H1 (cell line): ENCODE data around the gene MOB2. TPM values are rescaled to one million over a fixed set of nuclear protein-coding genes. Genes with fewer than 3 reads are reported as not detected.

Experiments
- CTCF ChIA-PET: fragments of 300-600 bp; sonication (Branson Sonifier 250); formaldehyde crosslinking; loops from one replicate; lab custom pipeline; 2021; ENCODE audit not compliant: partially characterized antibody; lab: Charles Lee
- POLR2A ChIA-PET: fragments of 300-600 bp; sonication (Branson Sonifier 250); formaldehyde crosslinking; loops from one replicate; lab custom pipeline; 2021; ENCODE audit warnings: inconsistent platforms; ENCODE audit not compliant: partially characterized antibody; lab: Charles Lee
- DNase-seq, 2 experiments: peaks; one replicate each; pipeline versions ENCODE4 v3.0.0 to v3.0.0-alpha.2; 2010 to 2022; ENCODE audit warnings: low spot score in 2 of 2, low read depth in 1 of 2, mixed read lengths in 1 of 2
- FAIRE-seq: peaks from 2 replicates; lab custom pipeline; 2011; peaks lifted over from hg19 to GRCh38; lab: Jason Lieb, UNC
- H2AFZ ChIP-seq: 2 replicates; pipeline ENCODE4 v1.8.1; 2012; ENCODE audit warnings: low read length, inconsistent platforms
- H2AK5ac ChIP-seq: 2 replicates; pipeline ENCODE4 v1.6.1; 2013; ENCODE audit warnings: low read depth, low read length
- H2BK120ac ChIP-seq: replicated peaks from 2 replicates; pipeline ENCODE3; 2013; ENCODE audit warnings: low read depth, low read length, inconsistent platforms
- H2BK12ac ChIP-seq: 2 replicates; pipeline ENCODE4 v1.6.1; 2013; ENCODE audit warnings: low read depth, low read length
- H2BK15ac ChIP-seq: 2 replicates; pipeline ENCODE4 v1.6.1; 2013; ENCODE audit warnings: low read length
- H2BK20ac ChIP-seq: 2 replicates; pipeline ENCODE4 v1.6.1; 2013; ENCODE audit warnings: low read length
- H2BK5ac ChIP-seq: 2 replicates; pipeline ENCODE4 v1.6.1; 2013; ENCODE audit warnings: low read depth, low read length
- H3K14ac ChIP-seq: 2 replicates; pipeline ENCODE4 v1.6.1; 2013; ENCODE audit warnings: inconsistent platforms; ENCODE audit not compliant: insufficient read length
- H3K18ac ChIP-seq: 2 replicates; pipeline ENCODE4 v1.6.1; 2013; ENCODE audit warnings: low read length; ENCODE audit errors: extremely low read depth
- H3K23ac ChIP-seq: 2 replicates; pipeline ENCODE4 v1.6.1; 2013; ENCODE audit warnings: inconsistent platforms; ENCODE audit not compliant: insufficient read length
- H3K23me2 ChIP-seq: 2 replicates; pipeline ENCODE4 v1.6.1; 2013; ENCODE audit warnings: low read depth, low read length
- H3K27ac ChIP-seq: 2 replicates; pipeline ENCODE4 v1.6.1; 2011; ENCODE audit warnings: low read depth, low read length, inconsistent platforms
- H3K27me3 ChIP-seq, 4 experiments: replicated peaks in 1 of 4; 1 replicate in 1 of 4; 2 replicates in 3 of 4; pipeline versions ENCODE4 v1.6.1 to v1.8.1; 2011 to 2013; ENCODE audit warnings: low read length in 3 of 4, mild to moderate bottlenecking in 3 of 4, inconsistent platforms in 2 of 4, mixed read lengths in 2 of 4, moderate library complexity in 1 of 4; ENCODE audit not compliant: control insufficient read depth in 3 of 4, insufficient read depth in 3 of 4; ENCODE audit errors: extremely low read depth in 1 of 4
- H3K36me3 ChIP-seq, 4 experiments: 2 replicates each; pipeline versions ENCODE4 v1.6.1 to v1.8.1; 2011 to 2013; ENCODE audit warnings: mild to moderate bottlenecking in 4 of 4, low read length in 3 of 4, moderate library complexity in 2 of 4, control low read depth in 1 of 4, inconsistent platforms in 1 of 4; ENCODE audit not compliant: insufficient read depth in 4 of 4, control insufficient read depth in 2 of 4
- H3K4ac ChIP-seq: replicated peaks from 2 replicates; pipeline ENCODE3; 2013; ENCODE audit warnings: low read length, low read depth, mixed read lengths, inconsistent platforms; ENCODE audit not compliant: insufficient read length
- H3K4me1 ChIP-seq, 4 experiments: replicated peaks in 1 of 4; 1 replicate in 1 of 4; 2 replicates in 3 of 4; pipeline versions ENCODE4 v1.6.1 to v1.8.1; 2011 to 2013; ENCODE audit warnings: low read length in 3 of 4, inconsistent platforms in 2 of 4, mixed read lengths in 1 of 4; ENCODE audit not compliant: insufficient read depth in 4 of 4, control insufficient read depth in 3 of 4
- H3K4me2 ChIP-seq, 2 experiments: 2 replicates each; pipeline versions ENCODE4 v1.6.1 to v1.8.1; 2011 to 2013; ENCODE audit warnings: low read depth in 2 of 2, low read length in 2 of 2, control low read depth in 1 of 2, inconsistent platforms in 1 of 2, mild to moderate bottlenecking in 1 of 2; ENCODE audit not compliant: insufficient read depth in 1 of 2
- H3K4me3 ChIP-seq, 4 experiments: fragments of 200-600, 300-600 bp in 1 of 4; sonication (generic), shearing (Covaris generic), sonication (Bioruptor Twin) in 1 of 4; 2 replicates each; pipeline versions ENCODE4 v1.5.1 to v1.8.1; 2011 to 2016; ENCODE audit warnings: low read length in 4 of 4, low read depth in 3 of 4, control low read depth in 2 of 4, inconsistent platforms in 2 of 4, mild to moderate bottlenecking in 2 of 4, mixed read lengths in 1 of 4, moderate library complexity in 1 of 4; ENCODE audit not compliant: insufficient read depth in 2 of 4; ENCODE audit errors: extremely low read depth in 1 of 4
- H3K56ac ChIP-seq: replicated peaks from 2 replicates; pipeline ENCODE3; 2013; ENCODE audit warnings: low read depth, mild to moderate bottlenecking, mixed read lengths, low read length, inconsistent platforms; ENCODE audit not compliant: insufficient read length
- H3K79me1 ChIP-seq: 2 replicates; pipeline ENCODE4 v1.6.1; 2013; ENCODE audit warnings: low read depth, low read length, control low read depth
- H3K79me2 ChIP-seq, 2 experiments: 2 replicates each; pipeline versions ENCODE4 v1.6.1 to v1.8.1; 2012 to 2013; ENCODE audit warnings: low read length in 2 of 2, mild to moderate bottlenecking in 2 of 2, inconsistent platforms in 1 of 2; ENCODE audit not compliant: insufficient read depth in 2 of 2, control insufficient read depth in 1 of 2
- H3K9ac ChIP-seq, 4 experiments: replicated peaks in 1 of 4; 1 replicate in 1 of 4; 2 replicates in 3 of 4; pipeline versions ENCODE4 v1.6.1 to v1.8.1; 2011 to 2013; ENCODE audit warnings: low read depth in 3 of 4, low read length in 3 of 4, control low read depth in 2 of 4, mild to moderate bottlenecking in 2 of 4, moderate library complexity in 2 of 4, inconsistent platforms in 1 of 4; ENCODE audit errors: extremely low read depth in 1 of 4
- H3K9me3 ChIP-seq, 2 experiments: 2 replicates each; pipeline versions ENCODE4 v1.6.1 to v1.8.1; 2012 to 2013; ENCODE audit warnings: mild to moderate bottlenecking in 2 of 2, moderate library complexity in 2 of 2, control low read depth in 1 of 2, inconsistent platforms in 1 of 2, low read depth in 1 of 2, low read length in 1 of 2, mixed read lengths in 1 of 2; ENCODE audit not compliant: insufficient read depth in 2 of 2
- H4K20me1 ChIP-seq, 2 experiments: replicated peaks in 1 of 2; 2 replicates each; pipeline versions ENCODE3 to v1.8.1; 2011 to 2013; ENCODE audit warnings: inconsistent platforms in 2 of 2, low read length in 2 of 2, mild to moderate bottlenecking in 1 of 2; ENCODE audit not compliant: insufficient read depth in 2 of 2, control insufficient read depth in 1 of 2
- H4K5ac ChIP-seq: 2 replicates; pipeline ENCODE4 v1.6.1; 2013; ENCODE audit warnings: low read length, low read depth, mixed read lengths, inconsistent platforms; ENCODE audit not compliant: insufficient read length
- H4K8ac ChIP-seq: 2 replicates; pipeline ENCODE4 v1.8.0; 2013; ENCODE audit warnings: mild to moderate bottlenecking, moderate library complexity, low read length, inconsistent platforms; ENCODE audit not compliant: insufficient read depth; ENCODE audit errors: extremely low read depth
- H4K91ac ChIP-seq: replicated peaks from 2 replicates; pipeline ENCODE3; 2013; ENCODE audit warnings: low read length, mixed read lengths, inconsistent platforms; ENCODE audit not compliant: insufficient read length
- ATF3 ChIP-seq: IDR thresholded peaks from 2 replicates; pipeline ENCODE4 v1.6.1; 2011; ENCODE audit warnings: low read depth, mild to moderate bottlenecking, low read length; ENCODE audit not compliant: insufficient read depth
- CREB1 ChIP-seq: IDR thresholded peaks from 2 replicates; pipeline ENCODE4 v1.6.1; 2012; ENCODE audit warnings: inconsistent platforms
- GTF2F1 ChIP-seq: IDR thresholded peaks from 2 replicates; pipeline ENCODE4 v1.6.1; 2012; ENCODE audit warnings: low read depth, low read length, improper control_type of control experiment, borderline replicate concordance
- JUN ChIP-seq: IDR thresholded peaks from 2 replicates; pipeline ENCODE4 v1.6.1; 2011; ENCODE audit warnings: low read depth, mild to moderate bottlenecking, improper control_type of control experiment, low read length
- KDM5A ChIP-seq: fragments of 200-600 bp; IDR thresholded peaks from 2 replicates; pipeline ENCODE4 v1.7.1; 2012; ENCODE audit warnings: mild to moderate bottlenecking, low read length, inconsistent platforms, mixed read lengths
- NRF1 ChIP-seq: IDR thresholded peaks from 2 replicates; pipeline ENCODE4 v1.6.1; 2011; ENCODE audit warnings: mild to moderate bottlenecking, low read depth, low read length, improper control_type of control experiment
- PHF8 ChIP-seq: fragments of 200-600 bp; sonication (generic); conservative IDR thresholded peaks from 2 replicates; pipeline ENCODE4 v1.7.1; 2012; ENCODE audit warnings: low read depth, mild to moderate bottlenecking, inconsistent platforms, low read length, moderate library complexity
- RAD21 ChIP-seq, 2 experiments: IDR thresholded peaks in 1 of 2; conservative IDR thresholded peaks in 1 of 2; 2 replicates each; pipeline ENCODE4 v1.6.1; 2011; ENCODE audit warnings: low read depth in 2 of 2, low read length in 2 of 2, improper control_type of control experiment in 1 of 2, inconsistent platforms in 1 of 2, mild to moderate bottlenecking in 1 of 2, moderate library complexity in 1 of 2
- RFX5 ChIP-seq: IDR thresholded peaks from 2 replicates; pipeline ENCODE4 v1.6.1; 2011; ENCODE audit warnings: low read depth, low read length, improper control_type of control experiment, borderline replicate concordance
- SIRT6 ChIP-seq: IDR thresholded peaks from one replicate; pipeline ENCODE4 v1.7.1; 2012; ENCODE audit warnings: low read length, inconsistent platforms
- TAF1 ChIP-seq: IDR thresholded peaks from 2 replicates; pipeline ENCODE4 v1.6.1; 2011; ENCODE audit warnings: mild to moderate bottlenecking, low read depth, low read length
- WGBS, 2 experiments: shearing (Covaris generic) in 1 of 2; methylation state at CpG; one replicate each; pipeline versions ENCODE4 v1.1.6 to v1.1.7; 2013 to 2015; ENCODE audit warnings: low lambda C conversion rate in 2 of 2, mixed read lengths in 2 of 2, inconsistent platforms in 1 of 2, low coverage in 1 of 2, missing lambda C conversion rate in 1 of 2; ENCODE audit not compliant: insufficient replicate concordance in 2 of 2, insufficient coverage in 1 of 2, insufficient read length in 1 of 2; ENCODE audit errors: extremely low coverage in 1 of 2, missing lambda C conversion rate in 1 of 2; 5-methylcytosine and 5-hydroxymethylcytosine counted together
- polyA plus RNA-seq, 7 experiments: library from polyadenylated mRNA; depleted of rRNA in 3 of 7; stranded (reverse) in 5 of 7; unstranded in 2 of 7; fragments of >200 nt in 5 of 7; fragments of 200-250 nt in 2 of 7; gene quantifications; 1 replicate in 5 of 7; 2 replicates in 1 of 7; 4 replicates in 1 of 7; pipeline versions ENCODE4 v1.2.1 to v1.2.3, GENCODE V29; 2011 to 2013; ENCODE audit warnings: missing spikeins in 2 of 7, mixed read lengths in 2 of 7
- total RNA-seq: library from RNA; stranded (reverse); fragmentation: NEBNext Ultra II Directional; extraction: Animal tissue kit (Norgen Biotek cat#: 25700); gene quantifications from 2 replicates; pipeline ENCODE4 v1.2.1, GENCODE V29; 2021

Gene MOB2
- total and polyA plus RNA-seq, 2 of the 8 experiments (the other 6 are each of a cell fraction or from before 2014, with no cell fraction given): 18.6 to 28.2 TPM

- Histone ChIP-seq H3K27ac (no peak overlapping the region), H2BK12ac (no peak overlapping the region), H4K91ac (no peak overlapping the region), H2BK5ac (no peak overlapping the region), H2BK20ac (no peak overlapping the region), H3K79me2 (no peaks in the 10 kb centered on the region), H2AFZ (no peak overlapping the region), H3K9ac (no peak overlapping the region), H3K4ac (no peak overlapping the region), H3K4me3 (no peak overlapping the region), H3K14ac (no peak overlapping the region), H4K8ac (no peak overlapping the region), H4K5ac (no peak overlapping the region), H3K36me3 (peaks cover 0 to 9% (median under 1%) of the 10 kb centered on the region in 4 experiments; a peak in 2 of 8 replicates), H3K4me2 (no peak overlapping the region), H2BK15ac (no peak overlapping the region), H3K56ac (no peak overlapping the region), H3K27me3 (no peaks in the 10 kb centered on the region), H3K79me1 (no peaks in the 10 kb centered on the region; the same call in 1 of the 2 replicates), H4K20me1 (peaks cover 0 to 10% of the 10 kb centered on the region in 2 experiments), H2BK120ac (no peak overlapping the region), H2AK5ac (no peak overlapping the region), H3K9me3 (peaks cover 0 to 6% of the 10 kb centered on the region in 2 experiments; a peak in 1 of 4 replicates), H3K23ac (no peak overlapping the region), H3K18ac (no peak overlapping the region), H3K23me2 (no peaks in the 10 kb centered on the region; the same call in 1 of the 2 replicates), H3K4me1 (peaks cover 0 to 6% (median 2%) of the 10 kb centered on the region in 4 experiments; a peak in 2 of 7 replicates)
- FAIRE-seq (no peak), DNase-seq (no peak)
- WGBS, 2 experiments: 95% methylated on average over 31 of the region's 46 CpGs; no CpG with 5 or more reads in 1 of the 2 experiments
- CTCF ChIA-PET: interaction anchor here (1.2 to 2.1 kb wide), 2 partner anchors 9 to 17 kb away, joined by 4 to 11 read pairs; no protein-coding TSS in a partner anchor
- POLR2A ChIA-PET: interaction anchor here (1.3 kb wide), 1 partner anchor 15 kb away, joined by 3 read pairs; no protein-coding TSS in a partner anchor
- TF ChIP-seq KDM5A (no peak), TAF1 (no peak), ATF3 (no peak), GTF2F1 (no peak), CREB1 (no peak), RAD21 (IDR thresholded peaks at IDR 0.05 in 1 of 2, conservative IDR thresholded peaks at IDR 0.05 in 1 of 2; ENCODE audit: low read depth in 2 of 2, low read length in 2 of 2) (no peak), SIRT6 (no peak), NRF1 (no peak), JUN (no peak), PHF8 (no peak), RFX5 (no peak)
Observed at GRCh38 chr11:1461826-1462697, 24.5 kb downstream of the MOB2 start.
